SHP77 treated with DMSO at 0.1 percent for 48 hours (cell line): ENCODE measurements around the gene CEP72.
"Not testable (repeated sequence)": the region's sequence is repeated elsewhere in the genome, so short reads cannot be mapped to it uniquely, and the experiment has no call there.

Source experiments
- DNase-seq: peaks from one replicate; lab custom pipeline; 2025; lab: John Stamatoyannopoulos, UW

The CEP72 gene

GRCh38 chr5:684751-685216 lies 72.6 kb downstream of the CEP72 start:
- no peak for DNase-seq

- DNase-seq: no peak
These were observed 73.4 kb downstream of the CEP72 start for GRCh38 chr5:685262-686171.

GRCh38 chr5:686172-686523 lies 74.0 kb downstream of the CEP72 start:
- not testable (repeated sequence) for DNase-seq

- not testable (repeated sequence) for DNase-seq
These were observed 74.8 kb downstream of the CEP72 start for GRCh38 chr5:686936-687335.

- not testable (repeated sequence) for DNase-seq
These were observed 76.3 kb downstream of the CEP72 start for GRCh38 chr5:688348-689010.

GRCh38 chr5:690293-690692 lies 78.2 kb downstream of the CEP72 start:
- not testable (repeated sequence) for DNase-seq

GRCh38 chr5:691049-691448 lies 78.9 kb downstream of the CEP72 start:
- not testable (repeated sequence) for DNase-seq

GRCh38 chr5:691817-692528 lies 79.8 kb downstream of the CEP72 start:
- no peak for DNase-seq

GRCh38 chr5:692529-693041 lies 80.4 kb downstream of the CEP72 start:
- DNase-seq: not testable (repeated sequence)

GRCh38 chr5:693271-694041 lies 81.3 kb downstream of the CEP72 start, which contains the start of gene TPPP:
Gene TPPP (minus strand): TSS chr5:693352. CDS start chr5:678060, 15,292 bp downstream.
- not testable (repeated sequence) for DNase-seq

GRCh38 chr5:694042-694431 lies 81.9 kb downstream of the CEP72 start:
- DNase-seq: not testable (repeated sequence)

GRCh38 chr5:695475-695874 lies 83.3 kb downstream of the CEP72 start:
- not testable (repeated sequence) for DNase-seq

- not testable (repeated sequence) for DNase-seq
These were observed 84.1 kb downstream of the CEP72 start for GRCh38 chr5:696191-696590.

- DNase-seq: not testable (repeated sequence)
These were observed 84.9 kb downstream of the CEP72 start for GRCh38 chr5:696753-697702.
